Activated CD4-positive, alpha-beta memory T cell treated with anti-CD3 and anti-CD28 coated beads for 36 hours (primary cell): ENCODE measurements around the gene DHRS12. TPM values are rescaled to one million over a fixed set of nuclear protein-coding genes. Genes with fewer than 3 reads are reported as not detected.

ENCODE experiments used
- total RNA-seq, 2 experiments: library from RNA; stranded (reverse); gene quantifications; one replicate each; pipeline ENCODE4 v1.2.3, GENCODE V29; 2021

Gene DHRS12
- total RNA-seq, 2 experiments from 2014 or later: 6.7 to 7.0 TPM

Other genes starting within 250 kb of the DHRS12 start
- 10 to 100 TPM in 1 of 2 experiments, 1 to 10 TPM in 1; 9.3 to 11.2 TPM for gene WDFY2, start 219.7 kb downstream of the DHRS12 start, total RNA-seq
- gene TMEM272, start 41.0 kb upstream of the DHRS12 start, total RNA-seq: under 1 TPM; 0.10 to 0.31 TPM
- gene CCDC70, start 57.8 kb upstream of the DHRS12 start, total RNA-seq: not detected
- gene ATP7B, start 207.3 kb upstream of the DHRS12 start, total RNA-seq: 1 to 10 TPM in 1 of 2 experiments, under 1 TPM in 1; 0.86 to 1.5 TPM
- gene ALG11, start 208.2 kb upstream of the DHRS12 start, total RNA-seq: 10 to 100 TPM; 19.0 to 19.5 TPM
- gene UTP14C, start 220.5 kb upstream of the DHRS12 start, total RNA-seq: 1 to 10 TPM; 6.2 to 6.6 TPM